MG63 (cell line): ENCODE results near the gene CILP. TPM values are rescaled to one million over a fixed set of nuclear protein-coding genes. Genes with fewer than 3 reads are reported as not detected.
"Not testable (repeated sequence)": the region's sequence is repeated elsewhere in the genome, so short reads cannot be mapped to it uniquely, and the experiment has no call there.

Experiments used
- DNase-seq: peaks from one replicate; pipeline ENCODE4 v3.0.0-alpha.2; 2020
- H3K27me3 ChIP-seq: fragments of 250-450 bp; sonication (Bioruptor Pico); 2 replicates; pipeline ENCODE4 v1.5.1; 2020; ENCODE audit warnings: mild to moderate bottlenecking, moderate library complexity
- H3K36me3 ChIP-seq: fragments of 250-450 bp; sonication (Bioruptor Pico); 2 replicates; pipeline ENCODE4 v1.5.1; 2020; ENCODE audit warnings: mild to moderate bottlenecking, moderate library complexity
- H3K4me3 ChIP-seq: fragments of 250-450 bp; sonication (Bioruptor Pico); 2 replicates; pipeline ENCODE4 v1.5.1; 2020; ENCODE audit warnings: mild to moderate bottlenecking, moderate library complexity
- H3K9me3 ChIP-seq: fragments of 250-450 bp; sonication (Bioruptor Pico); 2 replicates; pipeline ENCODE4 v1.5.1; 2020; ENCODE audit warnings: mild to moderate bottlenecking, moderate library complexity
- total RNA-seq: library from RNA; depleted of rRNA; stranded (reverse); fragments of >200 nt; shearing (Covaris generic); gene quantifications from 2 replicates; pipeline ENCODE4 v1.2.3, GENCODE V29; 2014; ENCODE audit warnings: low replicate concordance

CILP gene
- total RNA-seq, 1 experiment from 2014 or later = not detected

DNA sequence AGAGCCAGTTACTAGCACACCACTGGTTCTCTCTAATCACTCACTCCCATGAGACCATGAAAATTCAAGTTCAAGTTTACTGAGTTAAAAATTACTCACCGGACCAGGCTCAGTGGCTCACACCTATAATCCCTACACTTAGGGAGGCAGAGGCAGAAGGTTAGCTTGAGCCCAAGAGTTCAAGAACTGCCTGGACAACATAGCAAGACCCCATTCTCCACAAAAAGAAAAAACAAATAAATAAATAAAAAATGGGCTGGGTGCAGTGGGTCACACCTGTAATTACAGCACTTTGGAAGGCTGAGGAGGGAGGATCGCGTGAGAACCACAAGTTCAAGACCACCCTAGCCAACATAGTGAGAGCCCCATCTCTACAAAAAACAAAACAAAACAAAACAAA, 21.2 kb upstream of the CILP start:
- Histone ChIP-seq H3K9me3 (no peaks in the 10 kb centered on the region), H3K4me3 (no peak overlapping the region), H3K27me3 (no peaks in the 10 kb centered on the region), H3K36me3 (no peaks in the 10 kb centered on the region)
- DNase-seq = no peak

DNA sequence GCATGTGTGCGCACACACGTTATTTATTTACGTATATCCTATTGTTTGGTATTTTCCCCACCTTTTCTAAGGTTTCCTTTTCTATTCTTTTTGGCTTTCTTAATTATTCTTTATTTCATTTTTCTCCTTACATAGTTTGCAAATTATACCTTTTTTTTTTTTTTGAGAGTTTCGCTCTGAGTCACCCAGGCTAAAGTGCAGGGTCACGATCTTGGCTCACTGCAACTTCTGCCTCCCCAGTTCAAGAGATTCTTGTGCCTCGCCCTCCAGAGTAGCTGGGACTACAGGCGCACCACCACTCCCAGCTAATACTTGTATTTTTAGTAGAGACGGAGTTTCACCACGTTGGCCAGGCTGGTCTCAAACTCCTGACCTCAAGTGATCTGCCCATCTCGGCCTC, 20.0 kb upstream of the CILP start:
- no peaks in the 10 kb centered on the region for H3K27me3 ChIP-seq
- no peaks in the 10 kb centered on the region for H3K36me3 ChIP-seq
- no peaks in the 10 kb centered on the region for H3K9me3 ChIP-seq
- DNase-seq = no peak
- no peak overlapping the region for H3K4me3 ChIP-seq

DNA sequence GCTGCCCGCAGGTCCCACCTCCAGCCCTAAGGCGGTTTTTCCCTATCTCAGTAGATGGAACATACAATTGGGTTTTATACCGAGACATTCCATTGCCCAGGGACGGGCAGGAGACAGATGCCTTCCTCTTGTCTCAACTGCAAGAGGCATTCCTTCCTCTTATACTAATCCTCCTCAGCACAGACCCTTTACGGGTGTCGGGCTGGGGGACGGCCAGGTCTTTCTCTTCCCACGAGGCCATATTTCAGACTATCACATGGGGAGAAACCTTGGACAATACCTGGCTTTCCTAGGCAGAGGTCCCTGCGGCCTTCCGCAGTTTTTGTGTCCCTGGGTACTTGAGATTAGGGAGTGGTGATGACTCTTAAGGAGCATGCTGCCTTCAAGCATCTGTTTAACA, 15.6 kb upstream of the CILP start:
- not testable (repeated sequence) for H3K9me3 ChIP-seq, H3K4me3 ChIP-seq, DNase-seq, H3K36me3 ChIP-seq, H3K27me3 ChIP-seq

DNA sequence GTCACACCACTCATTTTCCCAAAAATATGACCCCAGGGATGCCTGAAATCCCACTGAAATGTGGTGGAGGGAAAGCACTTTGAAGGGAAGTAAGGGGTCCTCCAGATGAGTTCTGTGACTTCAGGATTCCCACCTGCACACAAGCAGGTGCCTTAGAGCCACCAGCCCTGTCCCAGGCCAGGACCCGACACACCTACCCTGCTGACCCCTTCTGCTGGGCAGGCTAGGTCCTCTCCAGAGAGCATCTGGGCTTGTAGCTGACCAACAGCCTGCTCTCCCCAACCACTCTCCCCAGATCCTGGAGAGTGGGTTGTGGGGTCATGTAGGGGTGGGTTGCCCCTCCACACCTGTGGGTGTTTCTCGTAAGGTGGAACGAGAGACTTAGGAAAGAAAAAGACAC, 14.9 kb upstream of the CILP start:
- H3K4me3 ChIP-seq = no peak overlapping the region
- no peak for DNase-seq
- H3K36me3 ChIP-seq = no peaks in the 10 kb centered on the region
- H3K27me3 ChIP-seq = no peaks in the 10 kb centered on the region
- H3K9me3 ChIP-seq = no peaks in the 10 kb centered on the region

DNA sequence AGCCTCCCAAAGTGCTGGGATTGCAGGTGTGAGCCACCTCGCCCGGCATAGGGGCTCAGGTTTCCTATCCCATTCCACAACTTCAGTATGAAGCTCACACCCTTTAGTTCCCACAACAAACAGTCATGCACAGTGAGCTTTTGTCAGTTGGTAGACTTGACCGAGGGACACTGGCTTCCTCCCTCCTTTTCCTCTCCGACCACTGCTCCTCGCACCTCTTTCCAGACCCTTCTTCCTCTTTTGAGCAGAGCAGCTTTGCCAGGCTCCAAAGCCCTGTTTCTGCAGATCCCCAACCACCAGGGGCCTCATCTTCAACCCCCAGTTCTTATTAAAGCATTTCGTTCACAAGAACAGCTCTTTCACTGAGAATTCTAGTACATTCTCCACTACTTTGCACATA, 12.7 kb upstream of the CILP start:
- DNase-seq = no peak
- Histone ChIP-seq H3K36me3 (no peaks in the 10 kb centered on the region), H3K27me3 (no peaks in the 10 kb centered on the region), H3K4me3 (no peak overlapping the region), H3K9me3 (no peaks in the 10 kb centered on the region)

DNA sequence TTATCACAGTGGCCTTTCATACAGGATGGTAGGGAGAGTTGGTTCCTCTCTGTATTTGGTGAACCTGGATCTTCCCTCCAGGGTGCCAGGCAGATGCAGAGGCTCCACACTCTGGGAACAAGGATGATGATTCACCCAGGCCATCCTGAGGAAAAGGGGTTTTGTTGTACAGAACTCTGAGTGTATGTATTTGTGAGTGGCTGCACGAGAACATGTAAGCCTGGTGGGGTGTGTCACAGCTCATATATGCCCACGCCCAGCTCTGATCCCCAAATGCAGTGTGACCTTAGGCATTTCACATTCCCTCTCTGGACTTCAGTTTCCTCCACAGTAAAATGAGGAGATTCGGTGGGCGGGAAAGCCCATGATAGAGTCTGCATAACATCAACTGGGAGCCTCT, 11.6 kb upstream of the CILP start:
- Histone ChIP-seq H3K9me3 (no peaks in the 10 kb centered on the region), H3K27me3 (no peaks in the 10 kb centered on the region), H3K4me3 (no peak overlapping the region), H3K36me3 (no peaks in the 10 kb centered on the region)
- no peak for DNase-seq

DNA sequence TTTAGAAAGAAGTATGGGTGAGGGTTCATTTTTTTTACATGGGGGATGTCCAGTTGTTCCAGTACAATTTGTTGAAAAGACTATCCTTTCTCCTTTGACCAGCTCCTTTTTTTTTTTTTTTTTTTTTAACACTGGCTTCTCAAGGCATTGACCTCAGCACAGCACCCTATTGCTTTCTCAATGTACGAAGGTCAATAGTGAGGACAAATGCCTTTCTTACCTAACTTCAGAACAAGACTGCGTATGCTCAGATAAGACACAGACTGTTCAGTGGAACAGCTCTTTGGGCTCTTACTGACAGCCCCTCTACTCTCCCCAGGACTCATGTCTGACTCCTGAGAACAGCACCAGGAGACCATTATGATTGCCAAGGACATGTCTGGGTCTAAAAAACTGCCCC, 10.4 kb upstream of the CILP start:
- no peaks in the 10 kb centered on the region for H3K9me3 ChIP-seq
- no peaks in the 10 kb centered on the region for H3K36me3 ChIP-seq
- no peak for DNase-seq
- H3K27me3 ChIP-seq = no peaks in the 10 kb centered on the region
- no peak overlapping the region for H3K4me3 ChIP-seq

DNA sequence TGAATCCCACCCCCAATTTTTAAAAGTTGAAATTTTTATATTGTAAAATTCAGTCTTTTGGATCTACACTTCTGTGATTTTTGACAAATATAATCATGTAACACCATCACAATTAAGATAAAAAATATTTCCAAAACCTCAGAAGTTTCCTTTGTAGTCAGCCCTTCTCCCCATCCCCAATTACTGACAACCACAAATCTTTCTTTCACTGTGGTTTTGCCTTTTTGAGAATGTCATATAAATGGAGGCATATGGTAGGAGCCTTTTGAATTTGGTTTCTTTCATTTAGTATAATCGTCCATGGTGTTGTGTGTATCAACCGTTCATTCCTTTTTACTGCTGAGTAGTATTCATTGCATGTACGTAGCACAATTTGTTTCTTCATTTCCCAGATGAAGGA, 7.9 kb upstream of the CILP start:
- Histone ChIP-seq H3K36me3 (no peaks in the 10 kb centered on the region), H3K4me3 (no peak overlapping the region), H3K9me3 (no peaks in the 10 kb centered on the region), H3K27me3 (no peaks in the 10 kb centered on the region)
- no peak for DNase-seq

DNA sequence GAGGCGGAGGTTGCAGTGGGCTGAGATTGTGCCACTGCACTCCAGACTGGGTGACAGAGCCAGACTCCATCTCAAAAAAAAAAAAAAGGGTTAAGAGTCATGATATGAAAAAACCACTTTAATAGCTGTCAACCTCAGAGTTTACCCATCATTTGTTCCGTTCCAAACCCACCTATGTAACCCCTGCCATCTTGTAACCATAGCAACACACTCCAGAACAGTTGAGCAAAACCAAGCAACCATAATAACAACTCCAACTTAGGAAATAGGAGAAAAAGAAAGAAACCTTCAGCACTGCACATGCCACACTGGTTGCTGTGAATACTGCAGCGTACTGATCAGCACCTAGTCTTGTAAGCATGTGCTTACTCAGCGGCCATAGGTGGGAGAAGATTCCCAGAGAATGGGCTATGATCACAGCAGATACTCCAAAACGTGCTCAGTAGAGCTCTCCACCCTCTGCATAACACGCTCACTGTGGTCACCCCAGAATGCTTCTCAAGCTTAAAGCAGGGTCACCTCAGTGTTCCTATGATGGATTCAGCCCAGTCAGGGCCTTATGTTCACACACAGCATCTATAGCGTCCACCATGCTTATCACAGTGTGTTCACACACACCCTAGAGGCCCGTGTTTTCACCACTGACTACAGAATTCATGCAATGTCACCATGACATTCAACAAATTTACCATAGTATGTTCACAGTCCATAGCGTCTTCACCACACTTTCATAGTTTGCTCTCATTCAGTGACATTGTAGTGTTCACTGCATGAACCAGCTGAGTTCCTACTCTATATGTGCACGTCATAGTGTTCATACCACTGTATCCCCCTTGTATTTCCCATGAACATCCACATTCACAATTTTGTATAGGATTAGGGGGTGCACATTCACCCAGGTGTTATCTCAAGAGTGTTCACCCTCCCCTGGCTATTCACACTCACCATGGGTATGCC, 6.5 kb upstream of the CILP start:
- no peaks in the 10 kb centered on the region for H3K9me3 ChIP-seq
- DNase-seq = no peak
- no peaks in the 10 kb centered on the region for H3K36me3 ChIP-seq
- H3K4me3 ChIP-seq = no peak overlapping the region
- no peaks in the 10 kb centered on the region for H3K27me3 ChIP-seq

DNA sequence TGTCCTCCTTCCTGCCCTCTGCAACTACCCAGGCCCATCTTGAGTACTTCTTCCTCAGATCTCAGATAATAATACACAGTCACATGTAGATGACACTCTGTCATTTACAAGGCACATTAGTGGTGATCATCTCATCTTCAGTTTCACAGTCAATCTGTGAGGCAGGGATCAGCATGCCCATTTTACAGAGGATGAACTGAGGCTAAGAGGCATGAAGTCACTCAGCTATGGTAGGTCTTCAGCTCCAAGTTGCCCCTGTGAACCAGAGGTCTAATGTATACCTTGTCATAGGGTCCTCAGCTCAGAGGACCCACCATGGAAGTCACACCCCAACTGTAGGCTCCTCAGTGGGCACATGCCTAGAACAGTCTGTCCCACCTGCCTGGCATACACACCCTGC, 4.2 kb upstream of the CILP start:
- no peak for DNase-seq
- H3K27me3 ChIP-seq = no peaks in the 10 kb centered on the region
- no peak overlapping the region for H3K4me3 ChIP-seq
- no peaks in the 10 kb centered on the region for H3K9me3 ChIP-seq
- no peaks in the 10 kb centered on the region for H3K36me3 ChIP-seq

DNA sequence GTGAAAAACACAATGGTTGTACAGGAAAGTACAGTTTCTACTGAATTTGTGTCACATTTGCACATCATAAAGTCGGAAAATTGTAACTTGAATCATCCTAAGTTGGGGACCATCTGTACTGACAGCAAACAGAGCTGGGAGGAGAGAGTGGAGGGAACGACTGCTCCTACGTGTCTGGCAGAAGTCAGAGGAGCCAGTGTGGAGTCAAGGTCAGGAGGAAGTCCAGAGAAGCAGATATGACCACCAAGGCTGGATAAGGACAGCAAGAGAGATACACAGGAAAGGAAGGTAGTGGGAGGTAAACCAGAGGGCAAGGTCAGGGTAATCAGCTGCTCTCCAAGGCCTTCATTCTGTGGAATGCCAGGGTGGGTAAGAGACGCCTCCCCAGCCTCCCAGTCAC, 2.7 kb upstream of the CILP start:
- Histone ChIP-seq H3K36me3 (no peaks in the 10 kb centered on the region), H3K4me3 (no peak overlapping the region), H3K27me3 (no peaks in the 10 kb centered on the region), H3K9me3 (no peaks in the 10 kb centered on the region)
- DNase-seq = no peak

DNA sequence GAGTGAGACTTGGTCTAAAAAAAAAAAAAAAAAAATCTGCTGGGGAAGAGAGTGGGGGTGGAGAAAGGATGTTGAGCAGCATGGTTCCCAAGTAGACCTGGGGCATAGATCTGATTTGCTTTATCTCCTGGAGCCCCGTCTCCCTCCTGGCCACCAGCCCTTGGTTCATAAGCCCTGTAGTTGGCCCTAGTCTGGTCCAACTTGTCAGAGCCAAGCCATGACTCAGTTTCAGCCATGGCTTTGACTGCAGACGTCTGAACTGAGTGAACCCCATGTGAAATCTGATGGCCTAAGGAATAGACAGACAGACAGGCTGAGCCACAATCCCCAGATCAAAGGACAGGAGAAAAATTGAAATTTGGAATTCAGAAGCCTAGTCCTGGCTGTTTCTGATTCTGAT, 2.0 kb upstream of the CILP start:
- H3K27me3 ChIP-seq = no peaks in the 10 kb centered on the region
- DNase-seq = peak; percentile 50
- H3K36me3 ChIP-seq = no peaks in the 10 kb centered on the region
- H3K9me3 ChIP-seq = no peaks in the 10 kb centered on the region
- H3K4me3 ChIP-seq = no peak overlapping the region

DNA sequence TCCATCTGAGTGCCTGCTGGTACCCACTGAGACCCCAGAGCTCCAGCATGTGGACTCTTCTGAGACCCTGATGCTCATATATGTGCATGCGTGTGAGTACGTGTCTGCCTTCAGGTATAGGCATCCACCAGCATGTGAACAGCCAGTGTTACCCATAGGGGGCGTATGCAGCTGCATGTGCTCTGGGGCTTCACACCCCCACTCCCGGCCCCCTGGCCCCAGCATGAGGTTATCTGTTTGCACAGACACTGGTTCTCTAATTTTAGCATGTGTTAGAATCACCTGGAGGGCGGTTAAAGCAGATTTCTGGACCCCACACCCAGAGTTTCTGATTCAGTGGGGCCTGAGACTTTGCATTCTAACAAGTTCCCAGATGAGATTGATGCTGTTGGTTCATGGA, 824 bp upstream of the CILP start:
- Histone ChIP-seq H3K27me3 (no peaks in the 10 kb centered on the region), H3K9me3 (no peaks in the 10 kb centered on the region), H3K4me3 (no peak overlapping the region), H3K36me3 (no peaks in the 10 kb centered on the region)
- no peak for DNase-seq

DNA sequence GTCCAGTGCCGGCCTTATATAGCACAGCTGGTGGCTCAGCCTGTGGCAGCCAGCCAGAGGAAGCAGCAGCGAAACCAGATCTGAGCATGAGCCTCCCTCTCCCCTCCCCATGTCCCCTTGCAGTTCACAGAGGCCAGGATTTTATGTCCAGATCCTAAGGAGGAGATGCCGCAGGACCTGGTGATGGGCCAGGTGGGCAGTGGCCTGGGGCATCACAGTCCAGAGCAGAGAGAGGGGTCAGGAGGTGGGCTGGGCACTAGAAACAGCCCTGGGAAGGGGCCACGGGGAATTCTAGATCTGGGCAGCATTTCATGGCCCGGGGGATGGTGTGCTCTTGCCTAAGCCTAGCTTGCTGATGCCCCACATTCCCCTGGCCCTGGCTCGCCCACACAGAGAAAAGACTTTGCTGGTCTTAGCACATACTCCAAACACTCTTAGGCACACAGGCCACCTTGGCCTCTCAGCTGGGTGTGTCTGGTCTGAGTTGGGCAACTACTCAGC, 259 bp upstream of the CILP start:
- peak; percentile 31 for DNase-seq
- no peaks in the 10 kb centered on the region for H3K9me3 ChIP-seq

DNA sequence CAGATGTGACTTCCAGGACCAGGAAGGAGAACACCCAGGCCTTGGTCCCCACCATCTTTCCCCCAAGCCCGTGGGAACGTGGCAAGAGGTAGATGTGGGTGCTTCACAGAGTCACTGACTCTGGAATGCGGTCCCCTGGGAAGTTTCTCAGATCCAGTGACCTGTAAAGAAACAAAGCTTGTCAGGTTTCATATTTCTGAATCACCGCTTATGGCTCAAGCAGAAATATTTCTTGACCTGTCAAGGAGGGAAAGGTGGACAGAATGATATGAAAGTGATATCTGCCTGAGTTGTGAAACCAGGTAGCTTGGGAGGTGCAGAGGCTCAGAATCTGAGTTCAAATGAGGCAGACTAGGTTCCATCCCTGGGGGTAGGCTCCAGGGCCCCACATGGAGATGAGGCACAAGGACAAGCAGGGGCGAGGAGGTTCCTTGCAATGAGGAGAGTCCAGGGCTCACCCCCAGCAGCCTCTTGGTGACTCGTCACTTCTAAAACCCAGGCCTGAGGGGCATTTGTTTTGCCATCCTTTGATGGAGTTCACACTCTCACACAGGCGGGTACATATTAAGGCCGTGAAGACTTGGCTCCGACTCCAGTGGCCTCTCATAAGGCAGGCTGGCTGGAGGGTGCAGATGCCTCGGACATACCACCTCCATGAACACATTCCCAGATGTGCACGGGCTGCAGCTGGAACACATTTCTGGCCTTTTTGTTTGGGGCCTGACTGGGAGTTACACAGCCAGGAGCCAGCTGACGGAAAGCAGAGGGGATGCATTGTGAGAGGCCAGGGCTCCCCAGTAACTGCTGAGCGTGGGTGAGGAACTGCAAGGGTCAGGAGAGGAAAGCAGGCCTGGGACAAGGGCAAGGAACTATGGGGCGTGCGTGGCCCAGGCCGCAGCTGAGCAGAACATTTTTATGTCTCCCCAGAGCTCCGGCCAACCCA, 1.3 kb downstream of the CILP start:
- H3K27me3 ChIP-seq = no peaks in the 10 kb centered on the region
- H3K4me3 ChIP-seq = no peak overlapping the region
- H3K36me3 ChIP-seq = no peaks in the 10 kb centered on the region
- no peaks in the 10 kb centered on the region for H3K9me3 ChIP-seq
- DNase-seq = no peak

More for the DNA sequence above, 259 bp upstream of the CILP start:
- Histone ChIP-seq H3K4me3 (no peak overlapping the region), H3K27me3 (no peaks in the 10 kb centered on the region), H3K36me3 (no peaks in the 10 kb centered on the region)

DNA sequence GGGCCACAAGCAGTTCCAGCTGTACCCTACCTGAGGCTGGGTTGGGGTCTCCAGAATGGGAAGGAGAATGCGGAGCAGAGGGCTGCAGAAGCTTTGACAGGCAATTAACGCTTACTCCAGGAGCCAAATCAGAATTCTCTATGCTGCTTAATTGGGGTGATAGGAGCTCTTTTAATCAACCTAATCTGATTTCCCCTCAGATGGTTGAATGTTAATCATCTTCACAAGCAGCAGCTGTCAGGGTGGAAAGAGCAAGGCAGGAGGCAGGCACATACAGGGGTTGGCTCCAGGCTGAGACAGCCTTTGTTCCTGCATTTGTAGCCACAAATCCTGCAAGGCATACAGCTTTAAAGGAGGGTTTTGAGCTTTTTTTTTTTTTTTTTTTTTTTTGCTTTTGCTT, 2.6 kb downstream of the CILP start:
- Histone ChIP-seq H3K9me3 (no peaks in the 10 kb centered on the region), H3K36me3 (no peaks in the 10 kb centered on the region), H3K27me3 (no peaks in the 10 kb centered on the region), H3K4me3 (no peak overlapping the region)
- no peak for DNase-seq

DNA sequence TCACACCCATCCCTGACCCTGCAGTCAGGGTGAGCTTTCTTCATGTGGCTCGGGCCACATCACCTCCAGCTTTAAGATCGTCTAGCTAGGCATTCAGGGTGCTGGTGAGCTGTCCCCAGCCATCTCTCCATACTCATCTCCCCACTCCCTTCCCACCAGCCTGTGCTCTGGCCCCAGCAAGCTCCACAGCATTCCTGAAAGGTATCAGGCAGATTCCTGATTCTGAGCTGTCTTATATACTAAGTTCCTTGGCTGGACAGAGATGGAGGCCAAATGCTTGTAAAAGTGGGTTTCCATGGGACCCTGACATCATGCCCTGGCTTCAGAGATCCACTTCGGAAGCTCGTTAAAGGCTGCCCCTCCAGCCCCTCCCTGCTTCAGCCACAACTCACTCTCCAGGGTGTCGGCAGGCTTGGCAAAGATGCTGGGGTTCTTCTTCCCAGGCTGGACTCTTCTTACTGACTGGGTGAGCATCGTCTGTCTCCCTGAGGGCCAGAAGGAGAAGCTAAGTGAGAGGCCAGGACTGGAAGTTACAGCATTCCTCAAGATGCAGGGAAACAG, 3.9 kb downstream of the CILP start:
- Histone ChIP-seq H3K36me3 (no peaks in the 10 kb centered on the region), H3K4me3 (no peak overlapping the region), H3K27me3 (no peaks in the 10 kb centered on the region), H3K9me3 (no peaks in the 10 kb centered on the region)
- no peak for DNase-seq
